SK-N-SH (cell line): ENCODE measurements around the gene ZBTB46. TPM values are rescaled to one million over a fixed set of nuclear protein-coding genes. Genes with fewer than 3 reads are reported as not detected.

Source experiments
- CTCF ChIA-PET: fragments of 300-600, 350-600 bp; formaldehyde crosslinking; extraction: SDS; loops from one replicate; lab custom pipeline; 2021; lab: Yijun Ruan, JAX
- POLR2A ChIA-PET: fragments of 350-600 bp; sonication (Branson Sonifier 250); formaldehyde crosslinking; extraction: SDS; loops from one replicate; lab custom pipeline; 2020; ENCODE audit warnings: antibody characterized with exemption, inconsistent platforms; lab: Yijun Ruan, JAX
- DNase-seq: peaks from one replicate; pipeline ENCODE4 v3.0.0; 2012
- H2AFZ ChIP-seq: fragments of 200-600 bp; sonication (generic); 2 replicates; pipeline ENCODE4 v1.8.1; 2016; ENCODE audit warnings: antibody characterized with exemption, mild to moderate bottlenecking, low read depth
- H3F3A ChIP-seq: fragments of 200-600 bp; sonication (generic); replicated peaks from 2 replicates; pipeline ENCODE3; 2016; ENCODE audit warnings: antibody characterized with exemption, mild to moderate bottlenecking; ENCODE audit not compliant: insufficient read depth
- H3K27ac ChIP-seq, 2 experiments: fragments of 200-500 bp in 1 of 2; fragments of 200-600 bp in 1 of 2; sonication (Bioruptor generic) in 1 of 2; sonication (generic), shearing (Covaris generic) in 1 of 2; 2 replicates each; pipeline versions ENCODE4 v1.5.1 to v1.6.1; 2014 to 2016; ENCODE audit warnings: low read depth in 2 of 2, inconsistent platforms in 1 of 2, low read length in 1 of 2, mild to moderate bottlenecking in 1 of 2, mixed read lengths in 1 of 2
- H3K27me3 ChIP-seq: fragments of 200-600 bp; sonication (generic), shearing (Covaris generic); 2 replicates; pipeline ENCODE4 v1.6.1; 2016; ENCODE audit warnings: mixed run types; ENCODE audit not compliant: insufficient read depth
- H3K36me3 ChIP-seq, 2 experiments: fragments of 200-500 bp in 1 of 2; fragments of 200-600 bp in 1 of 2; sonication (Bioruptor generic) in 1 of 2; sonication (generic) in 1 of 2; replicated peaks in 1 of 2; 2 replicates each; pipeline versions ENCODE3 to v1.5.1; 2014 to 2016; ENCODE audit warnings: low read length in 1 of 2, mild to moderate bottlenecking in 1 of 2; ENCODE audit not compliant: insufficient read depth in 2 of 2, control insufficient read depth in 1 of 2
- H3K4me1 ChIP-seq, 2 experiments: fragments of 200-500 bp in 1 of 2; fragments of 200-600 bp in 1 of 2; sonication (Bioruptor generic) in 1 of 2; sonication (generic), shearing (Covaris generic) in 1 of 2; 2 replicates each; pipeline versions ENCODE4 v1.5.1 to v1.6.1; 2014 to 2016; ENCODE audit warnings: low read depth in 1 of 2, low read length in 1 of 2, mixed run types in 1 of 2; ENCODE audit not compliant: insufficient read depth in 2 of 2, control insufficient read depth in 1 of 2
- H3K4me2 ChIP-seq: fragments of 200-600 bp; sonication (generic), shearing (Covaris generic); 2 replicates; pipeline ENCODE4 v1.6.1; 2017; ENCODE audit warnings: mixed run types
- H3K4me3 ChIP-seq, 2 experiments: fragments of 200-500 bp in 1 of 2; fragments of 200-600 bp in 1 of 2; sonication (Bioruptor generic) in 1 of 2; sonication (generic), shearing (Covaris generic) in 1 of 2; 2 replicates each; pipeline versions ENCODE4 v1.5.1 to v1.8.1; 2014 to 2016; ENCODE audit warnings: low read depth in 2 of 2, inconsistent platforms in 1 of 2, low read length in 1 of 2, mild to moderate bottlenecking in 1 of 2, mixed read lengths in 1 of 2, moderate library complexity in 1 of 2
- H3K79me2 ChIP-seq: fragments of 200-600 bp; sonication (generic); 2 replicates; pipeline ENCODE4 v1.8.1; 2017; ENCODE audit warnings: mild to moderate bottlenecking; ENCODE audit not compliant: insufficient read depth
- H3K9ac ChIP-seq: fragments of 200-600 bp; sonication (generic); 2 replicates; pipeline ENCODE4 v1.6.1; 2017; ENCODE audit warnings: mixed run types
- H3K9me2 ChIP-seq: fragments of 200-600 bp; sonication (generic); 2 replicates; pipeline ENCODE4 v1.6.1; 2017; ENCODE audit warnings: mixed run types
- H3K9me3 ChIP-seq: fragments of 200-600 bp; sonication (generic); 2 replicates; pipeline ENCODE4 v1.6.1; 2017; ENCODE audit warnings: mixed run types, mild to moderate bottlenecking, moderate library complexity
- H4K20me1 ChIP-seq: fragments of 200-600 bp; sonication (generic); 2 replicates; pipeline ENCODE4 v1.6.1; 2017; ENCODE audit warnings: mild to moderate bottlenecking, mixed run types; ENCODE audit not compliant: insufficient read depth
- EZH2phosphoT487 ChIP-seq: fragments of 200-600 bp; sonication (generic); IDR thresholded peaks from 2 replicates; pipeline ENCODE4 v1.6.1; 2017; ENCODE audit warnings: low read depth, mixed run types, mild to moderate bottlenecking, antibody characterized with exemption, moderate library complexity, borderline replicate concordance
- NFIC ChIP-seq: IDR thresholded peaks from 2 replicates; pipeline ENCODE4 v1.4.0; 2012; ENCODE audit warnings: borderline replicate concordance
- POLR2AphosphoS5 ChIP-seq: IDR thresholded peaks from 2 replicates; pipeline ENCODE4 v1.6.1; 2012; ENCODE audit warnings: low read depth, low read length
- RFX5 ChIP-seq: IDR thresholded peaks from 2 replicates; pipeline ENCODE4 v1.6.1; 2012; ENCODE audit warnings: mild to moderate bottlenecking, improper control_type of control experiment, low read length
- TAF1 ChIP-seq: IDR thresholded peaks from 2 replicates; pipeline ENCODE4 v1.6.1; 2012; ENCODE audit warnings: low read depth, mild to moderate bottlenecking, low read length, moderate library complexity, borderline replicate concordance
- ZBTB33 ChIP-seq: IDR thresholded peaks from 2 replicates; pipeline ENCODE4 v1.4.0; 2012; ENCODE audit warnings: low read depth, borderline replicate concordance
- WGBS: methylation state at CpG from one replicate; pipeline ENCODE4 v1.1.6; 2017; ENCODE audit warnings: low lambda C conversion rate; 5-methylcytosine and 5-hydroxymethylcytosine counted together
- polyA plus RNA-seq, 3 experiments: library from polyadenylated mRNA; depleted of rRNA; stranded (reverse); fragments of >200 nt; gene quantifications; 2 replicates each; pipeline ENCODE4 v1.2.3, GENCODE V29; 2012
- TF ChIP-seq, protein P1 (sequence below): fragments of 150-350 bp; IDR thresholded peaks from 2 replicates; pipeline ENCODE4 v1.6.1; 2017; ENCODE audit warnings: antibody characterized with exemption, low read length, low read depth, borderline replicate concordance

Gene ZBTB46
- polyA plus RNA-seq, 1 of the 3 experiments (the other 2 are of a cell fraction) = 0.15 TPM

GRCh38 chr20:63736893-63737694 lies 94.0 kb downstream of the ZBTB46 start:
- peaks cover 0 to 14% of the 10 kb centered on the region in 2 experiments; a peak in 1 of 4 replicates for H3K4me1 ChIP-seq
- WGBS = 87% methylated on average over 9 of the region's 30 CpGs
- peaks cover 18% of the 10 kb centered on the region for H3K79me2 ChIP-seq
- ChIA-PET POLR2A (no interaction called here), CTCF (interaction anchor here (1.4 to 1.7 kb wide), 2 partner anchors 12 to 38 kb away, joined by 3 to 6 read pairs; no protein-coding TSS in a partner anchor)
- TF ChIP-seq POLR2AphosphoS5 = peak; percentile 16; the same call in 1 of the 2 replicates
- TF ChIP-seq NFIC = no peak
- TF ChIP-seq TAF1 = no peak
- peak; percentile 31 for DNase-seq
- H3K4me2 ChIP-seq = no peak overlapping the region
- no peak overlapping the region for H3K27ac ChIP-seq
- H3K36me3 ChIP-seq = peaks cover 0 to 23% of the 10 kb centered on the region in 2 experiments
- peaks cover 12% of the 10 kb centered on the region for H4K20me1 ChIP-seq
- H3F3A ChIP-seq = peaks cover 9% of the 10 kb centered on the region
- no peak overlapping the region for H3K4me3 ChIP-seq
- no peaks in the 10 kb centered on the region for H3K9me2 ChIP-seq
- no peaks in the 10 kb centered on the region for H3K9me3 ChIP-seq
- H3K27me3 ChIP-seq = no peaks in the 10 kb centered on the region
- H2AFZ ChIP-seq = no peak overlapping the region
- H3K9ac ChIP-seq = no peak overlapping the region

GRCh38 chr20:63735859-63736718 lies 95.0 kb downstream of the ZBTB46 start, which contains the start of gene LIME1:
Gene LIME1, plus strand, starts transcription at chr20:63736664. Its CDS starts 886 bp downstream, at chr20:63737550.
- Histone ChIP-seq H3K4me1 (peaks cover 0 to 5% of the 10 kb centered on the region in 2 experiments; a peak in 1 of 4 replicates), H3K9me2 (no peaks in the 10 kb centered on the region), H3F3A (peaks cover 17% of the 10 kb centered on the region), H3K79me2 (peaks cover 16% of the 10 kb centered on the region), H3K4me2 (no peak within 1 kb of the TSS), H3K4me3 (no peak within 1 kb of the TSS), H3K27ac (no peak within 1 kb of the TSS), H2AFZ (no peak within 1 kb of the TSS), H3K36me3 (peaks cover 0 to 18% of the 10 kb centered on the region in 2 experiments), H3K27me3 (no peaks in the 10 kb centered on the region), H3K9ac (no peak within 1 kb of the TSS), H4K20me1 (peaks cover 8% of the 10 kb centered on the region; the same call in 1 of the 2 replicates), H3K9me3 (no peaks in the 10 kb centered on the region)
- DNase-seq = peak; percentile 28
- CTCF ChIA-PET = interaction anchor here (1.4 to 1.7 kb wide), 2 partner anchors 11 to 39 kb away, joined by 3 to 6 read pairs; no protein-coding TSS in a partner anchor
- WGBS = 100% methylated on average over 5 of the region's 31 CpGs
- POLR2A ChIA-PET = interaction anchor here (0.6 kb wide), 1 partner anchor 39 kb away, joined by 3 read pairs; no protein-coding TSS in a partner anchor
- TF ChIP-seq, protein P1, sequence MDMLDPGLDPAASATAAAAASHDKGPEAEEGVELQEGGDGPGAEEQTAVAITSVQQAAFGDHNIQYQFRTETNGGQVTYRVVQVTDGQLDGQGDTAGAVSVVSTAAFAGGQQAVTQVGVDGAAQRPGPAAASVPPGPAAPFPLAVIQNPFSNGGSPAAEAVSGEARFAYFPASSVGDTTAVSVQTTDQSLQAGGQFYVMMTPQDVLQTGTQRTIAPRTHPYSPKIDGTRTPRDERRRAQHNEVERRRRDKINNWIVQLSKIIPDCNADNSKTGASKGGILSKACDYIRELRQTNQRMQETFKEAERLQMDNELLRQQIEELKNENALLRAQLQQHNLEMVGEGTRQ = no peak
- TF ChIP-seq ZBTB33 (no peak), EZH2phosphoT487 (no peak), RFX5 (no peak)
